Mucosa of descending colon (tissue), 3 donors: ENCODE measurements around the gene RTN4IP1. TPM values are rescaled to one million over a fixed set of nuclear protein-coding genes. Genes with fewer than 3 reads are reported as not detected.

Source experiments
- ATAC-seq: fragments of 200-7000 bp; cut with Tn5 transposase; one replicate; pipeline ENCODE4 v1.9.1; 2020; ENCODE audit warnings: mild to moderate bottlenecking, moderate library complexity
- DNase-seq, 3 donors: peaks; one replicate each; pipeline ENCODE4 v3.0.0-alpha.2; 2020
- H3K36me3 ChIP-seq: fragments of 200-600 bp; one replicate; pipeline ENCODE4 v1.8.0; 2021; ENCODE audit warnings: low read depth, mild to moderate bottlenecking
- H3K4me1 ChIP-seq: fragments of 200-600 bp; one replicate; pipeline ENCODE4 v1.8.0; 2021; ENCODE audit warnings: low read depth, mild to moderate bottlenecking
- H3K4me3 ChIP-seq: fragments of 200-600 bp; one replicate; pipeline ENCODE4 v1.8.0; 2021; ENCODE audit warnings: mild to moderate bottlenecking
- H3K9me3 ChIP-seq: fragments of 200-600 bp; one replicate; pipeline ENCODE4 v1.8.0; 2021; ENCODE audit warnings: mild to moderate bottlenecking
- intact Hi-C, 2 donors: fragments of 100-400 bp; cut with DNase I in 1 of 2; cut with micrococcal nuclease in 1 of 2; formaldehyde crosslinking; loops; one replicate each; pipeline versions ENCODE4 v1.11.0 to v1.11.1; 2022; cut with DNase I, micrococcal nuclease
- total RNA-seq, 3 donors: library from RNA; stranded (reverse); fragmentation: NEBNext Ultra II Directional in 2 of 3; extraction: Animal tissue kit (Norgen Biotek cat#: 25700) in 2 of 3; gene quantifications; one replicate each; pipeline versions ENCODE4 v1.2.1 to v1.2.4, GENCODE V29; 2021 to 2023
- TF ChIP-seq, protein P1 (sequence below): fragments of 200-600 bp; IDR thresholded peaks from one replicate; pipeline ENCODE4 v1.8.0; 2022; ENCODE audit warnings: antibody characterized with exemption, mild to moderate bottlenecking
- donor health status: DM: no; HTN: no; CAD: no; lungs with moderate emphysema.
- donor health status: DM: no; HTN: no; CAD: no.
- donor health status: DM: no; HTN: yes; CAD: no.

Gene RTN4IP1
- total RNA-seq, 3 donors from 2014 or later, result 8.3 to 12.8 (median 9.8) TPM

GRCh38 chr6:106648651-106649308, 19.5 kb upstream of the RTN4IP1 start:
- intact Hi-C loops, result no loop called here
- TF ChIP-seq, protein P1, sequence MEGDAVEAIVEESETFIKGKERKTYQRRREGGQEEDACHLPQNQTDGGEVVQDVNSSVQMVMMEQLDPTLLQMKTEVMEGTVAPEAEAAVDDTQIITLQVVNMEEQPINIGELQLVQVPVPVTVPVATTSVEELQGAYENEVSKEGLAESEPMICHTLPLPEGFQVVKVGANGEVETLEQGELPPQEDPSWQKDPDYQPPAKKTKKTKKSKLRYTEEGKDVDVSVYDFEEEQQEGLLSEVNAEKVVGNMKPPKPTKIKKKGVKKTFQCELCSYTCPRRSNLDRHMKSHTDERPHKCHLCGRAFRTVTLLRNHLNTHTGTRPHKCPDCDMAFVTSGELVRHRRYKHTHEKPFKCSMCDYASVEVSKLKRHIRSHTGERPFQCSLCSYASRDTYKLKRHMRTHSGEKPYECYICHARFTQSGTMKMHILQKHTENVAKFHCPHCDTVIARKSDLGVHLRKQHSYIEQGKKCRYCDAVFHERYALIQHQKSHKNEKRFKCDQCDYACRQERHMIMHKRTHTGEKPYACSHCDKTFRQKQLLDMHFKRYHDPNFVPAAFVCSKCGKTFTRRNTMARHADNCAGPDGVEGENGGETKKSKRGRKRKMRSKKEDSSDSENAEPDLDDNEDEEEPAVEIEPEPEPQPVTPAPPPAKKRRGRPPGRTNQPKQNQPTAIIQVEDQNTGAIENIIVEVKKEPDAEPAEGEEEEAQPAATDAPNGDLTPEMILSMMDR, result no peak
- H3K9me3 ChIP-seq, result no peaks in the 10 kb centered on the region
- no peaks in the 10 kb centered on the region for H3K4me1 ChIP-seq
- DNase-seq, result no peak
- no peak overlapping the region for H3K4me3 ChIP-seq
- peaks cover 4% of the 10 kb centered on the region for H3K36me3 ChIP-seq
- ATAC-seq, result no peak

- Histone ChIP-seq H3K4me1 (no peaks in the 10 kb centered on the region), H3K9me3 (no peaks in the 10 kb centered on the region), H3K36me3 (no peaks in the 10 kb centered on the region), H3K4me3 (no peak overlapping the region)
- intact Hi-C loops, result no loop called here
- TF ChIP-seq, protein P1, result no peak
- ATAC-seq (no peak), DNase-seq (no peak)
Measured at GRCh38 chr6:106643061-106643460, 13.8 kb upstream of the RTN4IP1 start.

- no peaks in the 10 kb centered on the region for H3K4me1 ChIP-seq
- H3K36me3 ChIP-seq, result no peaks in the 10 kb centered on the region
- H3K4me3 ChIP-seq, result no peak overlapping the region
- DNase-seq, result no peak
- no peaks in the 10 kb centered on the region for H3K9me3 ChIP-seq
- TF ChIP-seq, protein P1, result no peak
- ATAC-seq, result no peak
- intact Hi-C loops, result no loop called here
Measured at GRCh38 chr6:106642476-106642875, 13.2 kb upstream of the RTN4IP1 start.

DNA sequence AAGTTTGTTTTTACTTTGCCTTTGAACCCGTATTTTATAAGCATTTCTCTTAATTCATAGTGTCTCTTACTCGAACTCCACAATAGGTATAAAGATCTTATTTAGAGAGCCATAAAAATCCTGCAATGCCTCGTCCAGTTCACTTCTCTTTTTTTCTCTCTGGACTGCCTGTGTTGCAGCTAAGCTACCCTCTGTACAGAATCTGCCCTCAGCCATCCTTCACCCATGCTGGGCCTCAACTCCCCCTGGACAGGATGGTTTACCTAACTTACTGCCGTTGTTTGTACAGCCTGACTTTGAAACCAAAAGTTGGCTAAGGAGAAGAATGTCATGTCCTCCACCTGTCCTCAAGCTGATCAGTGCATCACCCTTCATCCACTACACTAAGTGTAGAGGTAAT, 10.5 kb upstream of the RTN4IP1 start:
- no peaks in the 10 kb centered on the region for H3K9me3 ChIP-seq
- TF ChIP-seq, protein P1, result no peak

DNA sequence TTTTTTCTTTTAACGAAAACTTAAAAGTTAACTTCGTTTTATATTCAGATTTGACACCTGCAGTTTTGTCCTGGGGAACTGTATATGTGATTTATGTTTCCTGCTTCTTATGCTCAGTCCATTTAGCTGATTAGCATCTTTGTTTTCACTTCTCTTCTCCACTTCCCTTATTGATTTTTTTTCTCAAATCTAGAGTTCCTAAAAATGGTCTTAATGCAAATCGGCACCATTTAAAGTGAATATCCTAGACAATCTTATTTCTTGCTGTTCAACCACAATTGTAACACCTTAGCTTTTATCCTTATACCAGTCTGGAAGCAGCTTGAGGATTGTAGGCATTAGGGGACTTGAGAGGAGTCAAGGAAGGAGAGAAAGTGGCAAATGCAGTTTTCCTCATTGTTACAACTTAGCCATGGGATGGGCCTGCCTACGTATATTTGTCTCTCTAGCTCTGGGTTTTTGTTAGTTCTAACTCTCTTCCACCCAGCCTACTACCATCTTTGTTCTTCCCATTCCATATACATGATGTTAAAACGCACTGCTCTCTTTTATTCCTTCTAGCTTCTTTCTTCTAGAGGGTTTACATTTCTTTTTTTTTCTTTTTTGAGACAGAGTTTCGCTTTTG, 8.5 kb upstream of the RTN4IP1 start:
- Histone ChIP-seq H3K4me3 (no peak overlapping the region), H3K36me3 (no peaks in the 10 kb centered on the region), H3K4me1 (no peaks in the 10 kb centered on the region), H3K9me3 (no peaks in the 10 kb centered on the region)
- DNase-seq (no peak), ATAC-seq (peak; percentile 56)
- TF ChIP-seq, protein P1, result no peak
- intact Hi-C loops, result no loop called here

More for the DNA sequence above, 10.5 kb upstream of the RTN4IP1 start:
- Histone ChIP-seq H3K36me3 (no peaks in the 10 kb centered on the region), H3K4me3 (no peak overlapping the region), H3K4me1 (no peaks in the 10 kb centered on the region)
- DNase-seq (no peak), ATAC-seq (no peak)
- intact Hi-C loops, result no loop called here
